Tongue (tissue), 2 donors: Measurements from ENCODE around the gene STOX1. TPM values are rescaled to one million over a fixed set of nuclear protein-coding genes. Genes with fewer than 3 reads are reported as not detected.
"Not testable (repeated sequence)": the region's sequence is repeated elsewhere in the genome, so short reads cannot be mapped to it uniquely, and the experiment has no call there.

Source experiments
- DNase-seq: peaks from one replicate; pipeline ENCODE4 v3.0.0-alpha.2; 2015
- total RNA-seq: library from RNA; depleted of rRNA; stranded (reverse); fragments of >200 nt; gene quantifications from one replicate; pipeline ENCODE4 v1.2.3, GENCODE V29; 2014

STOX1 gene, protein sequence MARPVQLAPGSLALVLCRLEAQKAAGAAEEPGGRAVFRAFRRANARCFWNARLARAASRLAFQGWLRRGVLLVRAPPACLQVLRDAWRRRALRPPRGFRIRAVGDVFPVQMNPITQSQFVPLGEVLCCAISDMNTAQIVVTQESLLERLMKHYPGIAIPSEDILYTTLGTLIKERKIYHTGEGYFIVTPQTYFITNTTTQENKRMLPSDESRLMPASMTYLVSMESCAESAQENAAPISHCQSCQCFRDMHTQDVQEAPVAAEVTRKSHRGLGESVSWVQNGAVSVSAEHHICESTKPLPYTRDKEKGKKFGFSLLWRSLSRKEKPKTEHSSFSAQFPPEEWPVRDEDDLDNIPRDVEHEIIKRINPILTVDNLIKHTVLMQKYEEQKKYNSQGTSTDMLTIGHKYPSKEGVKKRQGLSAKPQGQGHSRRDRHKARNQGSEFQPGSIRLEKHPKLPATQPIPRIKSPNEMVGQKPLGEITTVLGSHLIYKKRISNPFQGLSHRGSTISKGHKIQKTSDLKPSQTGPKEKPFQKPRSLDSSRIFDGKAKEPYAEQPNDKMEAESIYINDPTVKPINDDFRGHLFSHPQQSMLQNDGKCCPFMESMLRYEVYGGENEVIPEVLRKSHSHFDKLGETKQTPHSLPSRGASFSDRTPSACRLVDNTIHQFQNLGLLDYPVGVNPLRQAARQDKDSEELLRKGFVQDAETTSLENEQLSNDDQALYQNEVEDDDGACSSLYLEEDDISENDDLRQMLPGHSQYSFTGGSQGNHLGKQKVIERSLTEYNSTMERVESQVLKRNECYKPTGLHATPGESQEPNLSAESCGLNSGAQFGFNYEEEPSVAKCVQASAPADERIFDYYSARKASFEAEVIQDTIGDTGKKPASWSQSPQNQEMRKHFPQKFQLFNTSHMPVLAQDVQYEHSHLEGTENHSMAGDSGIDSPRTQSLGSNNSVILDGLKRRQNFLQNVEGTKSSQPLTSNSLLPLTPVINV
- total RNA-seq = 5.0 TPM

DNA sequence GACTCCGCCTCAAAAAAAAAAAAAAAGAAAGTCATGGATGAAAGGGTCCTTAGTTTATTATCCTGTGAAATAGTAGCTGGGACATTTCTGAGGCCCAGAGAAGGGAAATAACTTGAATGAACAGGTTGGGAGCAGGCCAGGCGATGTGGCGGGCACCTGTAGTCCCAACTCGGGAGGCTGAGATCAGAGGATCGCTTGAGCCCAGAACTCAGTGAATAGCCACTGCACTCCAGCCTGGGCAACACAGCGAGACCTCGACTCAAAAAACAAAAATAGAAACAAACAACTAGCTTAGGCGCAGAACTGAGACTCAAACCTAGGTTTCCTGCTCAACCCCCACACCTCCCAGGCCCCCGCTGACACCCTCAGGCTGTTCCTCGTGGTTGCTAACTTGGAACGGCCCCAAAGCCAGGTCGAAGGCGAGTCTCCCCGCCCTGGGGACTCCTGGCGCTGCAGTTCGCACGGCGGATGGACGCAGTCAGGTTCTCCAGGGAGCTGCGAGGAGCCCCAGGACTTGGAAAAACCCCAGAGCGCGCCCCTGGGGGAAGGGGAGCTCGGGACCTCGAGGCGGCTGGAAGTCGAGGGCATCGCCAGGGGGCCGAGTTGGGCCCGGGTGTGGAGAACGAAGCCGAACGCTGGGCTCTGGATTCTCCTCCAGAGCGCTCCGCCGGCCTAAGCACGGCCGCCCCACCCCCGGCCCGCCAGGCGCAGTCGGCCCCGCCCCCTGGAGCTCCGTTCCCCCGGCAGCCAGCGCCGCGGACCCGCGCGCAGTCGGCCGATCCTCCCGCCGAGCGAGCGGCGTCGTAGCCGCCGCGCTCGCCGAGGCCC lies at the start of gene STOX1:
TSS of gene STOX1 (plus strand) at position 768 of the 828 bp plus-strand sequence. CDS start 93 bp downstream, outside the sequence.
- DNase-seq = peak; percentile 86

DNA sequence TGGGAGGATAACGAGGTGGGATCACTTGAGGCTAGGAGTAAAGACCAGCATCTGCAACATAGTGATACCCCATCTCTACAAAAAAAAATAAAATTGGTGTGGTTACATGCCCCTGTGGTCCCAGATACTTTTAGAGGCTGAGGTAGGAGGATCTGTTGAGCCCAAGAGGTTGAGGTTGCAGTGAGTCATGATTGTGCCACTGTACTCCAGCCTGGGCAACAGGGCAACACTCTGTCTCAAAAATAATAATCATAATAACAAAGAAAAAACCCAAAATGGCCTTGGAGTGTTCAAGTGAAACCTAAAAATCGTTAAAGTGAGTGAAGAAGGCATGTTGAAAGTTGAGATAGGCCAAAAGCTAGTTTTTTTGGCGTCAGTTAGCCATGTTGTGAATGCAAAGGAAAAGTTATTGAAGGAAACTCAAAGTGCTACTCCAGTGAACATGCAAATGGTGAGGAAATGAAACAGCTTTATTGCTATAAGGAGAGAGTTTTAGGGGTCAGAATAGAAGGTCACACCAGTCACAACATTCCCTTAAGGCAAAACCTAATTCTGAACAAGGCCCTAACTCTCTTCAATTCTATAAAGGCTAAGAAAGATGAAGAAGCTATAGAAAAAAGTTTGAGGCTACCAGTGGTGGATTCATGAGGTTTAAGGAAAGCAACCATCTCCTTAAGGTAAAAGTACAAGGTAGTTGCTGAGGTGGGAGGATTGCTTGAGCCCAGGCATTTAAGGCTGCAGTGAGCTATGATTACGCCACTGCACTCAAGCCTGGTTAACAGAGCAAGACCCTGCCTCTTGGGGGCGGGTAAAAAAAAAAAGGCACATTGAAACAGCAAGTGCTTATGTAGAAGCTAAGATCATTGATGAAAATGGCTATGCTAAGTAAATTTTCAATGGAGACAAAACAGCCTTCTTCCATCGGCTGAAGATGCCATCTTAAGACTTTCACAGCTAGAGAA lies 45.4 kb upstream of the STOX1 start:
- no peak for DNase-seq

DNA sequence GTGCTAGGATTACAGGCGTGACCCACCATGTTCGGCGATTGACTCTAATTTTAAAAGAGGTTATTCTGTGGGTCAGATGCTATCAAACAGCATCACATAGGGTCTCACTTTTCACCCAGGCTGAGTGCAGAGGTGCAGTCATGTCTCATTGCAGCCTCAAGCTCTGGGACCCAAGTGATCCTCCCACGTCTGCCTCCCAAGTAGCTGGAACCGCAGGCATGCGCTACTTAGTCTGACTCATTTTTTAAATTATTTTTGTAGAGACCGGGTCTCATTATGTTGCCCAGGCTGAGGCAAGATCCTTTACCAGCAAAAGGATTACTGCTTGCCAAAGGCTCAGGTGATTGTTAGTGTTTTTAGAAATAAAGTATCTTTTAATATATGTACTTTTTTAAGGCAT lies 42.9 kb upstream of the STOX1 start:
- DNase-seq = no peak

DNA sequence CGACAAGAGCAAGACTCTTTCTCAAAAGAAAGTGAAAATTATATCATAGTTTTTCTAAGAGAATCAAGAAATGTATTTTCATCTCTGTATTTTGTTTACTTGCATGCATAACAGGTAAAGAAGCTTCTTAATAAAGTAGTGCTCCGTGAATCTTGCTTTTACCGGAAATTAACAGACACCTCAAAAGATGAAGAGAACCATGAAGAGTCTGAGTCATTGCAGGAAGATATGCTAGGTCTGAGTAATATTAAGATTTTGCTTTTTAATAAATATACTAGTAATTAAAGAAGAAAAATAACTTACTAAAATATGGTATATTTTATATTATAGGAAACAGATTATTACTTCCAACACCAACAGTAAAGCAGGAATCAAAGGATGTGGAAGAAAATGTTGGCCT lies 39.5 kb upstream of the STOX1 start:
- no peak for DNase-seq

DNA sequence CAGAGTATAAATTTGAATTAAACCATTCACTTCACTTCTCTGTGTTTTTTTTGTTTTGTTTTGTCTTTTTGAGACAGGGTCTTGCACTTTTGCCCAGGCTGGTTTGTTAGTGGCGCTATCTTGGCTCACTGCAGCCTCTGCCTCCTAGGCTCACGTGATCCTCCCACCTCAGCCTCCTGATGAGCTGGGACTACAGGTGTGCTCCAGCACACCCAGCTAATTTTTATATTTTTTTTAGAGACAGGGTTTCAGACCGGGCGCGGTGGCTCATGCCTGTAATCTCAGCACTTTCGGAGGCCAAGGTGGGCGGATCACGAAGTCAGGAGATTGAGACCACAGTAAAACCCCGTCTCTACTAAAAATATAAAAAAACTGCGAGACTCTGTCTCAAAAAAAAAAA lies 36.9 kb upstream of the STOX1 start:
- DNase-seq = no peak

DNA sequence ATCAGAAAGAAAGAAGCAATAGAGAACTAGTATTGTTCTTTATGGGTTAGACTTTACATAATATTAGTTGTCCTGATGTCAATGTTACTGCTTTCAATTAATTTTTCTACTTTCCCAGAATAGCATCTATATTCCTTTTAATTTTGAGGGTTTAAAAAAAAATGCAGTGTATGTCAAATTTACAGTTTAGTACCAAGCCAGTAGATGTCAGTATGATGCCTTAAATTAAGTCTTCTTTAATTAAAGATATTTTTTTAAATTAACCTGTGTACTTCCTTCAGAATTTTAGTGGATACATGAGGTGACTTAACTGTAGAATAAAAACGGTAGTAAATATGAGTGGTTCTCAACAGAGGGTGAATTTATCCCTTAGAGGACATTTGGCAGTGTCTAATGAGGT lies 35.2 kb upstream of the STOX1 start:
- peak; percentile 22 for DNase-seq

DNA sequence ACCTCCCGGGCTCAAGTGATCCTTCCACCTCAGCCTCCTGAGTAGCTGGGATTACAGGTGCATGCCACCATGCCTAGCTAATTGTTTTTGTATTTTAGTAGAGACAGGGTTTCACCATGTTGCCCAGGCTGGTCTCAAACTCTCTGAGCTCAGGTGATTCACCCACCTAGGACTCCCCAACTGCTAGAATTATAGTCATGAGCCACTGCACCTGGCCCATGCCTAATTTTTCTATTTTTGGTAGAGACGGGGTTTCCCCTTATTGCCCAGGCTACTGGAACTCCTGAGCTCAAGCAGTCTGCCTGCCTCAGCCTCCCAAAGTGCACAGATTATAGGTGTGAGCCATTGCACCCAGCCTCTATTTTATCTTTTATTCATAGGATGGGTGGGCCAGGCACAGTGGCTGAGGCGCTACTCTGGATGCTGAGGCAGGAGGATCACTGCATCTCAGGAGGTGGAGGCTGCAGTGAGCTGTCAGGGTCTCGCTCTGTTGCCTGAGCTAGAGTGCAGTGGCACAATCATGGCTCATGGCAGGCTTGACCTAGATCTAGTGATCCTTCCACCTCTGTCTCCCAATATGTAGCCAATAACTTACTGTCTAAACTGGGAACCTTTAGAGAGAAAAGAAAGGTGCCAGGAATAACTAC lies 31.3 kb upstream of the STOX1 start:
- DNase-seq = no peak

DNA sequence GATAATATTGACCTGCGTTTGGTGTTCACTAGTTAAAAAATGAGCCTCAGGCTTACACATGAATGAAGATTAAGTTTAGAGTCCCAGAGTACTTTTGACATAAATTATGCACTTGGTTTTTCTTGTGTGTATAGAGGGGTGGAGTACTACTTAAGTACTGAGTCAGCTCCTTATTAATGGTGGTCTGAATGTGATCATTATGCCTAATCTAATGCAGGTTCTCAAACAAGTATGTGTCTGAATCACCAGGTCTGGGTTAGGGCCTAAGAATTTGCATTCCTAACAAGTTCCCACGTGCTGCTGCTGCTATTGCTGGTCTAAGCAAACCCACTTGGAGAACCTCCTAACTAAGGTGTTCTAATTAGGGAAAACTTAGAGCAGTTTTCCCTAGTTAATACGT lies 30.7 kb upstream of the STOX1 start:
- DNase-seq = no peak

DNA sequence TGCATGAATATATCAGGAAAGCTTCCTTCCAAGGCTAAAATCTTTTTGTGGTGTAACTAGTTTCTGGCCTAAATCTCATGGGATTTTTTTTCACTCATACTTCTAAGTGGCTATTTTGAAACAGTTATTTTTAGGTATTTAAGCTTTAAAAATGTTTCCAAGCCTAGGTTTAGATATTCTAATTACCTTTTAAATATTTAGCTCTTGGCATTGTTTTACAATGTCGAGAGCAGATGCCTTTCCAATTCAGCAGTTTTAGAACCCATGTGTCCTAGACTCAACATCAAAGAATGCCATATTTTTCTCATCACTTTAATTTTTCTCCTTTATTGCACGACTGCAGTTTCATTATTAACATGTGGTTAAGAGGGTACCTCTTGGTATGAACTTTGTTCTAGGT lies 27.1 kb upstream of the STOX1 start:
- no peak for DNase-seq

DNA sequence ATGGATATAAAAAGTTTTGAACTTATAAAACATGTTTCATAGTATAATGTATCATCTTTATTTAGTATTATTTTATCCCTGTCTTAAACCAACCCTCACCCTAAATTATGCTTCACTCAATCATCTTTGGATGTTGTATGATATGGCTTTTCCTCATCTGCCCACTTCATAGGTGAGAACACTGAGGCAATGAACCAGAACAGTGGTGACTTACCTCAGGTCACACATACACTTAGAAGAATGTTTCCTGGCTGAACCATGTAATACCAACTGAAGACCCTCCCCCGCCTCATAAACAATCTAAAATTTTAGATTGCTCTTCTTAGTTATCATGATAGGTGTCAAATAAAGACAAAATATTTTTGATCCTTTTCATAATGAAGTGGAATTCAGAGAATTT lies 22.6 kb upstream of the STOX1 start:
- DNase-seq = no peak

DNA sequence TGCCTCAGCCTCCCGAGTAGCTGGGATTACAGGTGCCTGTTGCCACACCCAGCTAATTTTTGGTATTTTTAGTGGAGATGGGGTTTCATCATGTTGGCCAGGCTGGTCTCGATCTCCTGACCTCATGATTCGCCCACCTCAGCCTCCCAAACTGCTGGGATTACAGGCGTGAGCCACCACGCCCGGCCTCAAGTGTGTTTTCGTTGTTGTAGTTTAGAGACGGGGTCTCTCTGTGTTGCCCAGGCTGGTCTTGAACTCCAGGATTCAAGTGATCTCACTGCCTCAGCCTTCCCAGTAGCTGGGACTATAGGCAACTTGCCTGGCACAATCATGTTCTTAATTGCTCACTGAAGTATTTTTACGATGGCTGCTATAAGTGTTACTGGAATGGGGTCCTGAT lies 16.5 kb upstream of the STOX1 start:
- DNase-seq = not testable (repeated sequence)

DNA sequence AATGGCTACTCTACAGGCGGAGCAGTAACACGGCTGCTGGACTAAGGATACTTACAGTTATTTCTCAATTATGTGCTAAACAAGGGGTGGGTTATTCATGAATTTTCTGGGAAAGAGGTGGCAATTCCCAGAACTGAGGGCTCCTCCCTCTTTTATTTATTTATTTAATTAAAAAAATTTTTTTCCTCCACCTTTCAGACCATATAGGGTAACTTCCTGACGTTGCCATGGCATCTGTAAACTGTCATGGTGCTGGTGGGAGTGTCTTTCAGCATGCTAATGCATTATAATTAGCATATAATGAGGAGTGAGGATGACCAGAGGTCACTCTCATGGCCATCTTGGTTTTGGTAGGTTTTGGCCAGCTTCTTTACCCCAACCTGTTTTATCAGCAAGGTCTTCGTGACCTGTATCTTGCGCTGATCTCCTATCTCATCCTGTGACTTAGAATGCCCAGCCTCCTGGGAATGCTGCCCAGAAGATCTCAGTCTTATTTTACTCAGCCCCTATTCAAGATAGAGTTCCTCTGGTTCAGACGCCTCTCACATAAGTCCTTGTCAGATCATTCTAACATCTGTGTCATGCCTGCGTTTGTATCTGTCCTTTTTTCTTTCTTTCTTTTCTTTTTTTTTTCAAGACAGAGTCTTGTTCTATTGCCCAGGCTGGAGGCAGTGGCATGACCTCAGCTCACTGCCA lies 15.9 kb upstream of the STOX1 start:
- DNase-seq = no peak

DNA sequence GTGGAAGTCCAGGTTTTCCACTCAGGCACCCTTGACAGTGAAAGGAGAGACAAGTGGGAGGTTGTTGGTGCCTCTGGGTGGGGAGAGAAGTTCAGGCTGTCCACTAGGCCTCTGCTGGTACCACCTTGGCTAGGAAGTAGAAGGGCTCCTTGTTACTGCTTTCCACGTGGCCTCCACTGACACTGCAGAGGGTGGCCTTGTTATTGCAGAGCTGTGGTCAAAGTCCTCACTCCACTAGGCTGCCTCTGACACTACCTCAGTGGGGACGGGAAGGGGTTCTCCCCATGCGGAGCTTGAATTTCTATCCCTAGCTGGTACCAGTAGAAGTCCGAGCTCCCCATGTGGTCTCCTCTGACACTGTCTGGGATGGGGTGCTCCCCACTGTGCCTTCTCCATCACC lies 14.9 kb upstream of the STOX1 start:
- DNase-seq = no peak

DNA sequence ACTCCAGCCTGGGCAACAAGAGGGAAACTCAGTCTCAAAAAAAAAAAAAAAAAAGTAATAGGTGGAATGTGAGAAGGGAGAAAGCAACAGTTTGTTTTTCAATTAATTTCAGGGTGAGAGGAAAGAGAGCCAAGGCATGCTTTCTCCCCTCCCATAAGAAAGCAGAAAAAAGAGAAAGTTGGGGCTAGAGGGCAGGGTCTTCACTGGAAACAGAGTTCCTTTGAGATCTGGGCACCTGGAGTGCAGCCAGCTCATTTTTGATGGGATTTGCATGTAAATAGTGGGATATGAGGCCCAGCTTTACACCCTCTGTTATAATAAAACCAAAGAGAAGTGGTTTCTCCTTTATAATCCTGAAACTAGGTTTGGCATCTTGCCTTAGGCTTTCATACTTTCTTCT lies 13.8 kb upstream of the STOX1 start:
- DNase-seq = no peak

DNA sequence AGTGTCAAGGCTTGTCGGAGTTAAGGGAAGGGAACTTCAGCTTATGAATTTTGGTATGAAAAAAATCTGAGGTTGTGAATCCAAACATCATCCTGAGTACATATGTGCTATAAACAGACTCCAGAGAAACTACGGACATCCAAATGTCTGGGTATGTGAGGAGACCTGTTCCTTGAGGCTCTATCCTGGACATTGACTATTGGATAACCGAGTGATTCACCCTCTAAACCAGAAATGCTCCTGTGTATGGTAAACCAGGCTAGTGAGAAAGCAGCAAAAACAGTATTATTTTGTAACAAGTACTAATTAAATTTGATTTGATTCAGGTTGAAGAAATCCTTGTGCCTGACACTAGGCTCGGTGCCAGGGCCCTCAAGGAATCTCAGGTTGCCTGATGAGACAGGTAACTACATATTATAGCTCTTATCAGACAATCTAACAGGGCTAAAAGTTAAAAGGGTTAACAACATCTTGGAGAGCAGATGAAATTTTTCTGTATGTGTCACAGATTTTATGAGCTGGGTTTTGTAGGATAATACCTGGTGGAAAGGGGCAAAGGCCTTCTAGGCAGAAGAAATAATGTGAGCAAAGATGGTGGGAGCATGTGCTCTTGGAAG lies 10.4 kb upstream of the STOX1 start:
- DNase-seq = no peak

DNA sequence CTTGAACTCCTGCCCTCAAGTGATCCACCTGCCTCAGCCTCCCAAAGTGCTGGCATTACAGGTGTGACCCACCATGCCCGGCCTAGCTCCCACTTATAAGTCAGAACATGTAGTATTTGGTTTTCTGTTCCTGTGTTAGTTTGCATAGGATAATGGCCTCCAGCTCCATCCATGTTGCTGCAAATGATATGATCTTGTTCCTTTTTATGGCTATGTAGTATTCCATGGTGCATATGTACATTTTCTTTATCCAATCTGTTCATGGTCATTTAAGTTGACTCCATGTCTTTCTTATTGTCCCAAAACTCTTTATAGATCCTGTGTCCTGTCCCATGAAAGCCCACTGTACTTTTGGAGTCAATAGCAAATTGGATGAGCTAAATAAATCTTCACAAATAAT lies 7.0 kb upstream of the STOX1 start:
- DNase-seq = not testable (repeated sequence)

DNA sequence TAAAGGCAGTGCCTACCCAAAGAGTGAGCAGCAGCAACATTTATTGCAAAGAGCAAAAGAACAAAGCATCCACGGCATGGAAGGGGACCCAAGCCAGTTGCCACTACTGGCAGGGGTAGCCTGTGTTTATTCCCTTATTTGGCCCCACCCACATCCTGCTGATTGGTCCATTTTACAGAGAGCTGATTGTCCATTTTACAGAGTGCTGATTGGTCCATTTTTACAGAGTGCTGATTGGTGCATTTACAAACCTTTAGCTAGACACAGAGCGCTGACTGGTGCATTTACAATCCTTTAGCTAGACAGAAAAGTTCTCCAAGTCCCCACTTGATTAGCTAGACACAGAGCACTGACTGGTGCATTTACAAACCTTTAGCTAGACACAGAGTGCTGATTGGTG lies 4.7 kb upstream of the STOX1 start:
- DNase-seq = not testable (repeated sequence)

DNA sequence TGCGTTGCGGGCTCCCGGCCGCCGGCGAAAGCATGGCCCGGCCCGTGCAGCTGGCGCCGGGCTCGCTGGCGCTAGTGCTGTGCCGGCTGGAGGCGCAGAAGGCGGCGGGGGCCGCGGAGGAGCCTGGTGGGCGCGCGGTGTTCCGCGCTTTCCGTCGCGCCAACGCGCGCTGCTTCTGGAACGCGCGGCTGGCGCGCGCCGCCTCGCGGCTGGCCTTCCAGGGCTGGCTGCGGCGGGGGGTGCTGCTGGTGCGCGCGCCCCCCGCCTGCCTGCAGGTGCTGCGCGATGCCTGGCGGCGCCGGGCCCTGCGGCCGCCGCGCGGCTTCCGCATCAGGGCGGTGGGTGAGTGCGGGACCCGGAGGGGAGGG lies 245 bp downstream of the STOX1 start:
- not testable (repeated sequence) for DNase-seq

DNA sequence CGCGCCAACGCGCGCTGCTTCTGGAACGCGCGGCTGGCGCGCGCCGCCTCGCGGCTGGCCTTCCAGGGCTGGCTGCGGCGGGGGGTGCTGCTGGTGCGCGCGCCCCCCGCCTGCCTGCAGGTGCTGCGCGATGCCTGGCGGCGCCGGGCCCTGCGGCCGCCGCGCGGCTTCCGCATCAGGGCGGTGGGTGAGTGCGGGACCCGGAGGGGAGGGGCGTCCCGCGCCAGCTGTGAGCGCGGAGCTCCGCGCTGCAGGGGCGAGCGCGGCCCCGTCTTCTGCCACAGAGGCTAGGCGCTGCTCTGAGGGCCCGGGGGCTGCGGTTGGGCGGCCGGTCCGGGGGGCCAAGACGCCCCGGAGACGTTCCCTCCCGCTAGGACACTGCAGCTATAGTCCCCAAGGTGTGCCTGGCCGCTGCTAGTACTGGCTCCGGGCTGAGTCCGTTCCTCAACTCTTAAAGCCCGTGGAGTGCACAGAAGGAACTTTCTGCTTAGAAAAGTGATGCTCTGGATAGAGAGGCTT lies 811 bp downstream of the STOX1 start:
- peak; percentile 14 for DNase-seq
